Fibroblast of skin of scalp (primary cell): ENCODE data around the gene FRA10AC1.

Experiments
- DNase-seq: peaks from one replicate; pipeline ENCODE4 v3.0.0-alpha.2; 2013

The FRA10AC1 gene

GRCh38 chr10:93629647-93630305 is 72.6 kb downstream of the FRA10AC1 start:
- no peak for DNase-seq

- DNase-seq, result no peak
Observed at GRCh38 chr10:93628858-93629257, 73.5 kb downstream of the FRA10AC1 start.

- no peak for DNase-seq
Observed at GRCh38 chr10:93622942-93623341, 79.5 kb downstream of the FRA10AC1 start.

GRCh38 chr10:93620925-93621324 is 81.5 kb downstream of the FRA10AC1 start:
- DNase-seq, result no peak
